CD4-positive, alpha-beta T cell treated with Interleukin-15 for 4 hours (primary cell): ENCODE measurements around the gene VWA8.
"Not testable (repeated sequence)": the region's sequence is repeated elsewhere in the genome, so short reads cannot be mapped to it uniquely, and the experiment has no call there.

Experiments
- DNase-seq: peaks from one replicate; pipeline ENCODE4 v3.0.0-alpha.2; 2020; ENCODE audit warnings: low spot score

VWA8 gene

GRCh38 chr13:41745496-41745895 is 215.4 kb downstream of the VWA8 start:
- DNase-seq, result not testable (repeated sequence)

DNA sequence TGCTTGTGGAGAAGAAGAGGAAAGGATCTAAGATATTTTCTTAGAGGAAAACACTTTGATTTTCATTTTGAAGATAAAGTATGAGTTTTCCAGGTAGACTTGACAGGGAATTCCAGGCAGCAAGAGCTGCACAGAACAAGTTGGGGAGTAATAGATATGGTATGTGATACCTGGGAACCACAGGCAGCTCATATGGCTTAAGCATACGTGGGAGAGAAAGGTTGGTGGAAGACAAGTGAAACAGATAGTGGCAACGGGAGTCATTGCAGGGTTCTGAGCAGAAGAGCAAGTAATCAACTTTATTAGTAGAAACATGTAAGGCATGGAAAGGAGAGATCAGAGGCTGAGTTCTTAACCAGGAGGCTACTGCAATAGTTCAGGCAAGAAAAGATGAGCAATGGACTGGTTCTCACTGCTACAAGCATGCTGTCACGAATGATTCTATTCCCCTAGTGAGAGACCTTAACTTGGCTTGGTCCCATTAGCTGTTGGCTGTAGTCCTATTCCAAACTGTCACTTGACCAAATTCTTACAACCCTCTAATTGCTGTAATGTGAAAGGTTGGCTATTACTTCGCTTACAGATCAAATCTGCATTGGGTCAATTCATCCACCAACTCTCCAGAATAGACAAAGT is 217.9 kb downstream of the VWA8 start:
- DNase-seq, result no peak

DNA sequence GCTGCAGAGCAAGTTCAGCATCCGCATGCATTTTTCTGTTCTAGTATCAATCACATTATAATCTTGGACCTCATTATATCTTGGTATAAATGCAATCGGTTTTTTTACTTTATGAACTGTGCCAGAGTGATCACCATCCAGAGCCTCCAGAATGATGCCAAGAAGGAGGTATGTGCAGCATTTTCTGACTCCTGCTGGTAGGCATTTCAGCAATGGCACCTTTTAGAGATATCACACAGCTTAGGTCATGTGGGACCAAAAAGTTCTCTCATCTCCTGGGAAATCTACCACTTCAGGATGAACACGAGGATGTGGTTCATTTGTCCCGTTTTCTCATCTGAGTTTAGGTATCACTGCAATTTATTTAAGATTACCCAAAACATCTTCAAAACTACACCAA is 220.4 kb downstream of the VWA8 start:
- no peak for DNase-seq

- DNase-seq, result no peak
Measured at GRCh38 chr13:41722684-41723535, 238.0 kb downstream of the VWA8 start.

GRCh38 chr13:41720839-41721561 is 239.9 kb downstream of the VWA8 start:
- DNase-seq, result no peak

GRCh38 chr13:41716236-41716635 is 244.7 kb downstream of the VWA8 start:
- no peak for DNase-seq

DNA sequence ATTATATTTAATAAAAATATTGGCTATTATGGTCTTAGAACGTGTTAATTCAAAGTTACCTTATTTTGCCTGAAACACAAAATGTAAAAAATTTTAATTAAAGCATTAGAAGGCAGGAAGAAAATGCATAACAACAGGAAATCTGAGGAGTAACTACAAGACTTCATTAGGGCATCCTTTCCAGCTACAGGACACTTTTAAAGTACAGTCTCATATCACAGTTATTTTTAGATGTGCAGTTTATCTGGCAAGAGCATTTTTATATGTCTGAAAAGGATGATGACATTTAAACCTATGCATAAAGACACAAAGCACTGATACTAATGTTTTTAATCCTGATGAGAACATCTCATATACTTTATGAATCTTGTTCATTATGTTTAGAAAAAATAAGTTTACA is 247.5 kb downstream of the VWA8 start:
- no peak for DNase-seq

DNA sequence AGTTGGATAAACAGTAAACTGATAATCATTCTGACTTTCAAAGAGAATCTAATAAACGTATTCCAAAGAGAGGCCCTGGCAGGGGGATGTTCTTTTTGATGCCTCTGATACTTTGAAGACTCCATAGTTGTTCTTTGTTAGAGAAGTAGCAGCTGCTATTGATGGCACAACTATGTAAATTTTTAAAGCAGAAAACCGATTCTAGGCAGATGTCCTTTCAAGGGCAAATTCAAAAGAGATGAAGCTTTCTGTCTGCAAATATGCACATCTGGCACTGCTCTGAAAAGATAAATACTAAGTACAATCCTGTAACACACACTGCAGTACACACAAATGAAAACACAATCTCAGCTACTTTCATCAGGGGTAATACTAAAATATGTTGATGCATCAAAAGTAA is 250.1 kb downstream of the VWA8 start:
- DNase-seq, result no peak

DNA sequence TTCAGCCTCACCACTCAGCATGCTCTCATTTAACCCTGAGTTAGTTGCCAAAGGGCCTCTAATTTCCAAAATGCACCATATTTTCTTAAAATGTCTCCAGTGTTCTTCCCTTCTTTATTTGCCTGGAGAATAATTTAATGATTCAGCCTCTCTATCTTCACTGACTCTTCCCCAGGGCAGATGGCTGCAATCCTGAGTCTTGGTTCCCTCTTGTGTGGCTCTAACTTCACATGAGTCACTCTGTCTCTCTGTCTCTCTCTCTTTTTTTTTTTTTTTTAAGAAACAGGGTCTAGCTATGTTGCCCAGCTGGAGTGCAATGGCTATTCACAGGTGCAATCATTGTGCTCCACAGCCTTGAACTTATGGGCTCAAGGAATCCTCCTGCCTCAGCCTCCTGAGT is 251.4 kb downstream of the VWA8 start:
- no peak for DNase-seq

DNA sequence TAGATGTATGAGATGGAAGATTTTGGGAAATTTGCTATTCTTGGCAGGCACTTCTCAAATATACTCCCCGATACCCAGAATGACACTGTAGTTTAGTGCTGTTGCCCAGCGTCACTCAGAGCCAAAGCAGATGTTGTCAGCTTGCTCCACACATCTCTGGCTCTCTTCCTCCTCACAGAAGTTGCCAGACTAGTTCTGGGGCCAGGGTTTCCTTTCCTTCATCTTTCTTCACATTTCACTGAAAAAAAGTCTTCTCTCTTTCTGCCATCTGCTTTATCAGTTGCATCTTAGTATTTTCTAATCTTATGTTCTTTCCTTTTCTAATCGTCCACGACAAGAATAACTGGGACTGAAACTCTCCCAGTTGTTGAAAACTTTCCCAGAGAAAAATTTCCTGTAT is 252.2 kb downstream of the VWA8 start:
- no peak for DNase-seq

- no peak for DNase-seq
Measured at GRCh38 chr13:41707194-41707821, 253.6 kb downstream of the VWA8 start.

GRCh38 chr13:41706152-41706551 is 254.8 kb downstream of the VWA8 start:
- DNase-seq, result no peak

DNA sequence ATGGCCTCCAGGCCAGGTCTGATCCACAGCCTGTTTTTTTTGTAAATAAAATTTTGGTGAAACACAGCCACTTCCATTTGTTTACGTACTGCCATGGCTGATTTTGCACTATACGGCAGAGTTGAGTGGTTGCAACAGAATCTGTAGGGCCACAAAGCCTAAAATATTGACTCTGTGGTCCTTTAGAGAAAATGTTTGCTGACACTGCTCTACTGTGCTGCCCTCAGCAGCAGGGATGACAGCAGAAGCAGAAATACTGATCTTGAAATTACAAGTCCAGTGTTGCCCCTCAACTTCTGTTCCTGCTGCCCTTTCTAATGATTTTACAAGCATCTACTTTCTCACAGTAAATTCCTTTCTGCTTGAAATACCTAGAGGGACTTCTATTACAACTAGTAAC is 258.4 kb downstream of the VWA8 start:
- no peak for DNase-seq

- DNase-seq, result no peak
Measured at GRCh38 chr13:41701676-41702075, 259.2 kb downstream of the VWA8 start.

DNA sequence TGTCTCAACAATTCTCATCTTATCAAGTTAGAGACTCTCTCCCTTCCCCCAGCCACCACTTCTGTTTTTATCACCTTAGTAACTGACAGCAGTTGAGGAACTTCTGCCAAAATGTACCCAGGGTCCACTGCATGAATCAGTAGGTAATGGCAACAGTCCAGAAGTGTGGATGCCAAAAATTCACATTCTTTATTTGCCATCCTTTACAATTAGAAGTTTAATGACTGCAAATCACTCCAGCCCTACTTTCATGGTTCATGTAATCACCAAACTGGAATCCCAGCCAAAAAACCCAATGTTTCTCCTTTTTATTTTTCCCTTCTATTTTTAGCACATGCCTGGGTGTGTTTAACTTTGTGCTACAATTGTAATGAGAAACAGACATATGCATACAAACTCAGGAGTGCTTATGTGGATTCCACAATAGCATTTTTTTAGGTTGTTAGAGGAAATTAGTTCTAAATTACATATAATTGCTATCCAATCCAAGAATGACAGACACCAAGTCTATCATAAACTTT is 260.1 kb downstream of the VWA8 start:
- DNase-seq, result no peak

DNA sequence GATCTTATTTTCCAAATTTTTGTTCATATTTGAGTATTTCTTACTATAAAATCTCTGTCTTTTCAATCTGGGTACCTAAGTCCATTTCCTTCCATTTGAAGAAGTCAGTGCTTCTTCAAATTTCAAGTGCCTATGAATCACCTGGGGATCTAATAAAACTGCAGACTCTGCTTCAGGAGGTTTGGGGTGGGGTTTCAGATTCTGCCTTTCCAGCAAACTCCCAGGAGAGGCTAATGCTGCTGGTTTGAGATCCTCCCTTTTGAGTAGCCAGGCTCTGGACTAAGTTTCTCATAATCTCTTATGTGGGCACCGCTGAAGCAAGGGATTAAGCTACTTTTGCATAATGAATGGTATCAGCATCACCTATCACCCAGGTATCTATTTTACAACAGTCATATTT is 261.1 kb downstream of the VWA8 start:
- DNase-seq, result no peak

- DNase-seq, result no peak
Measured at GRCh38 chr13:41697578-41697977, 263.3 kb downstream of the VWA8 start.

- DNase-seq, result no peak
Measured at GRCh38 chr13:41696163-41697003, 264.5 kb downstream of the VWA8 start.

DNA sequence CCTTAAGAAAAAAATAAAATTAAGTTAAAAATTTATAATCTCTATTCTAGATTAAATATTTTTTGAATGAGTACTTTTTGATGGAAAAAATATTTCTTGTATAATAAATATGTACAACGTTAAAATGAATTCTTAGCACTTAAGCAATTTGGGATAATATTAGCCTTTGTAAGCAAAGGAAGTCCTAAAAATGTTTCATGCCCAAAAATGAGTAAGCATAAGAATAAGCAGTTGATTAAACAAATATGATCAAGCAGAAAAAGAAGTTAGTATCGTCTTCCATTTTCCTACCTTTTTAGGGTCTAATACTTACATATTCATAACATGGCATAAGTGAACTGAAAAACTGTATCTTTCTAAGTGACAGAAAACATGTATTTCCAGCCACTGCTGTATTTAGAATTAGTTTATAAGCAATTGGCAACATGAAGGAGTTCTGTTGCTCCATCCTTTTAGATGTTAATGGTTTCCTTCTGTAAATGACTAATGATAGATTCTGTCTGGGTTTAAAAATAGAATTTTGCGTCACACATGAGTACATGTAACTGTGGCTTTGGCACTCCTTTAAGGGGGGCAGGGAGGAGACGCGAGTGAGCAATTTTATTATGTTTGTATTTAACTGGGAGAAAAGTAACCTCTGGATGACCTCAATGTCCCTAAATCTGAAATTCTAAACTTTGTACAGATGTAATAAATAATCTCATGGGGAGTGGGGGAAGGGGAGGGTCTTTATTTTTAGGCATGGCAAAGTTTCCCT is 266.2 kb downstream of the VWA8 start:
- DNase-seq, result no peak

DNA sequence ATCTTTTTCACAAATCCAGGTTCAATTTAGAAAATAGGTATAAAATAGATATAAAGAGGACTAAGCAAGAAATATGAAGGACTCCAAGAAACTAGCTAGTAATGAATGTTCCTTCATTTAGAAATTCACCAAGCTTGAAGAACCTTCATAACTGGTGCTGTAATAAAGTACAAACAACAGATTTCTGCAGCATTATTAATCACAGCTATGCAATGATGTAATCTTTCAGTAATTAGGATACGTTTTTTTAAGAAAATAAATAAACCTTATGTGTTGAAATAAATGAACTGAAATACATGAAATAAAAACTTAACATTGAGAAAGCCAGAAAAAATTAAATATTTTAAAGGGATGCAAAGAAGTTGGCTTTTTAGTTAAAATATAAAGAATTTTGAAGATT is 267.5 kb downstream of the VWA8 start:
- DNase-seq, result no peak

- no peak for DNase-seq
Measured at GRCh38 chr13:41691274-41691673, 269.6 kb downstream of the VWA8 start.
